PC-3 (cell line): Measurements from ENCODE around the gene GAS7. TPM values are rescaled to one million over a fixed set of nuclear protein-coding genes. Genes with fewer than 3 reads are reported as not detected.
A peak's percentile ranks its signal among the peaks of the same experiment; 100 is the strongest.
"Not testable (repeated sequence)": the region's sequence is repeated elsewhere in the genome, so short reads cannot be mapped to it uniquely, and the experiment has no call there.

Source experiments
- ATAC-seq: fragments of 200-7000 bp; cut with Tn5 transposase; 2 replicates; pipeline ENCODE4 v1.9.1; 2020; ENCODE audit warnings: mild to moderate bottlenecking, moderate library complexity
- BruUV-seq: library from RNA; stranded (reverse); fragments of 400-500 nt; replicated peaks from 2 replicates; lab custom pipeline; 2021; lab: Mats Ljungman, UMichigan
- CTCF ChIA-PET: fragments of 300-600 bp; sonication (Branson Sonifier 250); formaldehyde crosslinking; loops from one replicate; lab custom pipeline; 2022; ENCODE audit warnings: antibody characterized with exemption; lab: Charles Lee
- POLR2A ChIA-PET: fragments of 300-600 bp; sonication (Branson Sonifier 250); formaldehyde crosslinking; loops from one replicate; lab custom pipeline; 2022; ENCODE audit warnings: antibody characterized with exemption; ENCODE audit not compliant: unreplicated experiment; lab: Charles Lee
- DNase-seq: peaks from one replicate; pipeline ENCODE4 v3.0.0-alpha.2; 2015
- H2AFZ ChIP-seq: fragments of 300-600 bp; sonication (generic); 2 replicates; pipeline ENCODE4 v1.6.0; 2016; ENCODE audit warnings: antibody characterized with exemption, low read length
- H3F3A ChIP-seq: fragments of 300-600 bp; sonication (generic); one replicate; pipeline ENCODE4 v1.6.0; 2017; ENCODE audit warnings: antibody characterized with exemption, low read length, control low read depth, mild to moderate bottlenecking; ENCODE audit not compliant: unreplicated experiment
- H3K27ac ChIP-seq: fragments of 300-600 bp; sonication (generic); 2 replicates; pipeline ENCODE4 v1.5.1; 2016; ENCODE audit warnings: mild to moderate bottlenecking, low read length
- H3K27me3 ChIP-seq: fragments of 300-600 bp; sonication (generic); 2 replicates; pipeline ENCODE4 v1.6.1; 2016; ENCODE audit warnings: low read length, mixed read lengths
- H3K36me3 ChIP-seq: fragments of 300-600 bp; sonication (generic); 2 replicates; pipeline ENCODE4 v1.6.1; 2016; ENCODE audit warnings: low read depth, mixed run types, low read length, mixed read lengths
- H3K4me1 ChIP-seq: fragments of 300-600 bp; sonication (generic); 2 replicates; pipeline ENCODE4 v1.5.1; 2016; ENCODE audit warnings: low read length; ENCODE audit not compliant: insufficient read depth
- H3K4me2 ChIP-seq: fragments of 300-600 bp; sonication (generic); 2 replicates; pipeline ENCODE4 v1.6.0; 2016; ENCODE audit warnings: low read length
- H3K4me3 ChIP-seq: fragments of 300-600 bp; sonication (generic); 2 replicates; pipeline ENCODE4 v1.5.1; 2016; ENCODE audit warnings: mild to moderate bottlenecking, low read length, mixed read lengths
- H3K79me2 ChIP-seq: fragments of 300-600 bp; sonication (generic); 2 replicates; pipeline ENCODE4 v1.6.1; 2017; ENCODE audit warnings: low read length, mixed read lengths
- H3K9ac ChIP-seq: fragments of 300-600 bp; sonication (generic); 2 replicates; pipeline ENCODE4 v1.6.0; 2016; ENCODE audit warnings: mild to moderate bottlenecking, low read length
- H3K9me2 ChIP-seq: fragments of 300-600 bp; sonication (generic); replicated peaks from 2 replicates; pipeline ENCODE4 v1.6.1; 2016; ENCODE audit warnings: mixed run types, low read length, mixed read lengths
- H3K9me3 ChIP-seq: fragments of 300-600 bp; sonication (generic); 2 replicates; pipeline ENCODE4 v1.6.1; 2016; ENCODE audit warnings: low read length, mixed read lengths
- H4K20me1 ChIP-seq: fragments of 300-600 bp; sonication (generic); 2 replicates; pipeline ENCODE4 v1.6.1; 2016; ENCODE audit warnings: low read length, mixed read lengths
- EZH2 ChIP-seq: fragments of 300-600 bp; sonication (generic); IDR thresholded peaks from one replicate; pipeline ENCODE4 v1.6.1; 2017; ENCODE audit warnings: antibody characterized with exemption, mild to moderate bottlenecking, low read length; ENCODE audit not compliant: unreplicated experiment
- EZH2phosphoT487 ChIP-seq: fragments of 300-600 bp; sonication (generic); IDR thresholded peaks from 2 replicates; pipeline ENCODE4 v1.6.1; 2018; ENCODE audit warnings: mild to moderate bottlenecking, antibody characterized with exemption, low read length, borderline replicate concordance
- intact Hi-C: fragments of 100-400 bp; cut with micrococcal nuclease; formaldehyde crosslinking; loops from 2 replicates; pipeline ENCODE4 v1.9.0; 2023
- total RNA-seq: library from RNA; depleted of rRNA; stranded (reverse); fragments of >200 nt; gene quantifications from 2 replicates; pipeline ENCODE4 v1.2.3, GENCODE V29; 2014
- TF ChIP-seq, protein P1 (sequence below): fragments of 300-600 bp; sonication (generic); conservative IDR thresholded peaks from 2 replicates; pipeline ENCODE4 v1.5.1; 2017; ENCODE audit warnings: antibody characterized with exemption, low read depth, mild to moderate bottlenecking, low read length

Gene GAS7
- total RNA-seq, 1 experiment from 2014 or later: not detected

DNA sequence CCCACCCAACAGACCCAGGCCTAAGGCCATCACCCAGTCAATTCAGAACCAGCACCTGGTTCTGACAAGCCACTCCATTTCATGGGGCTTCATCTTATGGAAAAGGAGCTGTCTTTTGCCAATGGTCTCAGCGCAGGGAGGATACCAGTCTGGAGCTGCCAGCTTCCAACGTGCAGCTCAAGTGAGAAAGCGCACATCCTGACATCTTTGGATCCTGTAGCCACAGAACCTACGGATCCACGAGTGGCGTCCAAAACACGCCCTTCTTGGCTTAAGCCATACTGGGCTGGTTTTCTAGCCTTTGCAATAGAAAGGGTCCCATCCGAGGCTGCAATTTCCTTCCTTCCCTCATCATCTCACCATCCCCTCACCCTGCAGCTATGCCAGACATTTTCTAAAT lies 101.8 kb downstream of the GAS7 start:
- Histone ChIP-seq H3K27me3 (peaks cover 15% of the 10 kb centered on the region; the same call in 1 of the 2 replicates), H2AFZ (no peak overlapping the region), H3K9ac (no peak overlapping the region), H4K20me1 (no peaks in the 10 kb centered on the region), H3K4me2 (no peak overlapping the region), H3K9me3 (no peaks in the 10 kb centered on the region), H3K4me3 (no peak overlapping the region), H3K9me2 (no peaks in the 10 kb centered on the region), H3K36me3 (no peaks in the 10 kb centered on the region), H3K4me1 (no peaks in the 10 kb centered on the region), H3F3A (no peaks in the 10 kb centered on the region), H3K79me2 (no peaks in the 10 kb centered on the region), H3K27ac (no peak overlapping the region)
- TF ChIP-seq EZH2: no peak
- TF ChIP-seq, protein P1, sequence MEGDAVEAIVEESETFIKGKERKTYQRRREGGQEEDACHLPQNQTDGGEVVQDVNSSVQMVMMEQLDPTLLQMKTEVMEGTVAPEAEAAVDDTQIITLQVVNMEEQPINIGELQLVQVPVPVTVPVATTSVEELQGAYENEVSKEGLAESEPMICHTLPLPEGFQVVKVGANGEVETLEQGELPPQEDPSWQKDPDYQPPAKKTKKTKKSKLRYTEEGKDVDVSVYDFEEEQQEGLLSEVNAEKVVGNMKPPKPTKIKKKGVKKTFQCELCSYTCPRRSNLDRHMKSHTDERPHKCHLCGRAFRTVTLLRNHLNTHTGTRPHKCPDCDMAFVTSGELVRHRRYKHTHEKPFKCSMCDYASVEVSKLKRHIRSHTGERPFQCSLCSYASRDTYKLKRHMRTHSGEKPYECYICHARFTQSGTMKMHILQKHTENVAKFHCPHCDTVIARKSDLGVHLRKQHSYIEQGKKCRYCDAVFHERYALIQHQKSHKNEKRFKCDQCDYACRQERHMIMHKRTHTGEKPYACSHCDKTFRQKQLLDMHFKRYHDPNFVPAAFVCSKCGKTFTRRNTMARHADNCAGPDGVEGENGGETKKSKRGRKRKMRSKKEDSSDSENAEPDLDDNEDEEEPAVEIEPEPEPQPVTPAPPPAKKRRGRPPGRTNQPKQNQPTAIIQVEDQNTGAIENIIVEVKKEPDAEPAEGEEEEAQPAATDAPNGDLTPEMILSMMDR: no peak
- ChIA-PET CTCF (no interaction called here), POLR2A (no interaction called here)
- no TSS peak for BruUV-seq
- ATAC-seq (no peak), DNase-seq (no peak)
- intact Hi-C loops: no loop called here

GRCh38 chr17:10095295-10095694 lies 103.1 kb downstream of the GAS7 start:
- H4K20me1 ChIP-seq, POLR2A ChIA-PET, H3K9me3 ChIP-seq, H3K4me3 ChIP-seq, H3F3A ChIP-seq, H3K9ac ChIP-seq, intact Hi-C loops, H2AFZ ChIP-seq, BruUV-seq, H3K4me1 ChIP-seq, H3K9me2 ChIP-seq, H3K36me3 ChIP-seq, H3K27ac ChIP-seq, CTCF ChIA-PET, H3K79me2 ChIP-seq, H3K4me2 ChIP-seq: not testable (repeated sequence)
- peak; percentile 68 for DNase-seq
- 0 out of 2 replicates have a peak, but pooled peaks have one; percentile 18 for ATAC-seq
- peaks cover 24% of the 10 kb centered on the region for H3K27me3 ChIP-seq

GRCh38 chr17:10094797-10095196 lies 103.6 kb downstream of the GAS7 start:
- no peak for DNase-seq
- Histone ChIP-seq H3K4me3 (no peak overlapping the region), H3K27me3 (peaks cover 27% of the 10 kb centered on the region), H3K9me2 (no peaks in the 10 kb centered on the region), H3F3A (no peaks in the 10 kb centered on the region), H3K27ac (no peak overlapping the region), H3K9me3 (no peaks in the 10 kb centered on the region), H3K79me2 (no peaks in the 10 kb centered on the region), H3K9ac (no peak overlapping the region), H3K4me1 (no peaks in the 10 kb centered on the region), H4K20me1 (no peaks in the 10 kb centered on the region), H3K4me2 (no peak overlapping the region), H3K36me3 (no peaks in the 10 kb centered on the region), H2AFZ (no peak overlapping the region)
- TF ChIP-seq EZH2 (no peak), EZH2phosphoT487 (no peak)
- TF ChIP-seq, protein P1: no peak
- POLR2A ChIA-PET: no interaction called here
- ATAC-seq: no peak
- intact Hi-C loops: no loop called here
- no TSS peak for BruUV-seq
- CTCF ChIA-PET: no interaction called here
